Gastrocnemius medialis (tissue), 4 donors: ENCODE results near the gene TSPAN17. TPM values are rescaled to one million over a fixed set of nuclear protein-coding genes. Genes with fewer than 3 reads are reported as not detected.

Source experiments
- ATAC-seq, 2 donors: fragments of 150-250 bp; one replicate each; pipeline ENCODE4 v1.9.1; 2016
- DNase-seq, 2 donors: peaks; one replicate each; pipeline ENCODE4 v3.0.0-alpha.2; 2019
- H3K27ac ChIP-seq, 4 donors: fragments of 200-600 bp; sonication (generic); 1 replicate in 1 of 4; 2 replicates in 3 of 4; pipeline ENCODE4 v1.5.1; 2016 to 2018; ENCODE audit warnings: mild to moderate bottlenecking in 2 of 4, moderate library complexity in 1 of 4
- H3K27me3 ChIP-seq, 3 donors: fragments of 200-600 bp; sonication (generic) in 2 of 3; 1 replicate in 1 of 3; 2 replicates in 2 of 3; pipeline versions ENCODE4 v1.5.1 to v1.6.0; 2016 to 2019; ENCODE audit warnings: mild to moderate bottlenecking in 1 of 3, moderate library complexity in 1 of 3
- H3K36me3 ChIP-seq, 2 donors: fragments of 200-600 bp; sonication (generic) in 1 of 2; one replicate each; pipeline ENCODE4 v1.5.1; 2017 to 2018
- H3K4me1 ChIP-seq, 2 donors: fragments of 200-600 bp; sonication (generic) in 1 of 2; one replicate each; pipeline ENCODE4 v1.5.1; 2016 to 2017; ENCODE audit warnings: mild to moderate bottlenecking in 2 of 2
- H3K4me3 ChIP-seq, 4 donors: fragments of 200-600 bp; sonication (generic) in 3 of 4; 1 replicate in 1 of 4; 2 replicates in 3 of 4; pipeline ENCODE4 v1.5.1; 2016 to 2019; ENCODE audit warnings: mild to moderate bottlenecking in 2 of 4
- H3K9me3 ChIP-seq, 3 donors: fragments of 200-600 bp; sonication (generic) in 2 of 3; 1 replicate in 1 of 3; 2 replicates in 2 of 3; pipeline ENCODE4 v1.5.1; 2016 to 2019
- CTCF ChIP-seq, 5 experiments: fragments of 450-650 bp in 3 of 5; fragments of 200-600 bp in 2 of 5; sonication (generic) in 2 of 5; IDR thresholded peaks in 4 of 5; conservative IDR thresholded peaks in 1 of 5; 1 replicate in 4 of 5; 2 replicates in 1 of 5; pipeline ENCODE4 v1.5.1; 2016 to 2019; ENCODE audit warnings: antibody characterized with exemption in 5 of 5, mild to moderate bottlenecking in 3 of 5, moderate library complexity in 3 of 5
- POLR2A ChIP-seq, 2 donors: fragments of 450-650 bp; IDR thresholded peaks; one replicate each; pipeline ENCODE4 v1.6.1; 2017; ENCODE audit warnings: antibody characterized with exemption in 2 of 2, mild to moderate bottlenecking in 2 of 2, moderate library complexity in 2 of 2
- in situ Hi-C, 4 donors: fragments of 200-750 bp; cut with MboI; loops; one replicate each; pipeline versions ENCODE4 v1.15.0 to v1.8.0; 2017; ENCODE audit warnings: low sequenced_read_pairs in 4 of 4
- intact Hi-C: fragments of 100-400 bp; cut with DNase I; formaldehyde crosslinking; loops from one replicate; pipeline ENCODE4 v1.15.1; 2023; ENCODE audit warnings: low total_unique reads
- total RNA-seq, 4 donors: library from RNA; depleted of rRNA; stranded (reverse); fragments of >200 nt; gene quantifications; one replicate each; pipeline versions ENCODE4 v1.1.0 to v1.2.3, GENCODE V29; 2016

Gene TSPAN17
- total RNA-seq, 4 donors from 2014 or later: 13.3 to 35.7 (median 27.2) TPM

DNA sequence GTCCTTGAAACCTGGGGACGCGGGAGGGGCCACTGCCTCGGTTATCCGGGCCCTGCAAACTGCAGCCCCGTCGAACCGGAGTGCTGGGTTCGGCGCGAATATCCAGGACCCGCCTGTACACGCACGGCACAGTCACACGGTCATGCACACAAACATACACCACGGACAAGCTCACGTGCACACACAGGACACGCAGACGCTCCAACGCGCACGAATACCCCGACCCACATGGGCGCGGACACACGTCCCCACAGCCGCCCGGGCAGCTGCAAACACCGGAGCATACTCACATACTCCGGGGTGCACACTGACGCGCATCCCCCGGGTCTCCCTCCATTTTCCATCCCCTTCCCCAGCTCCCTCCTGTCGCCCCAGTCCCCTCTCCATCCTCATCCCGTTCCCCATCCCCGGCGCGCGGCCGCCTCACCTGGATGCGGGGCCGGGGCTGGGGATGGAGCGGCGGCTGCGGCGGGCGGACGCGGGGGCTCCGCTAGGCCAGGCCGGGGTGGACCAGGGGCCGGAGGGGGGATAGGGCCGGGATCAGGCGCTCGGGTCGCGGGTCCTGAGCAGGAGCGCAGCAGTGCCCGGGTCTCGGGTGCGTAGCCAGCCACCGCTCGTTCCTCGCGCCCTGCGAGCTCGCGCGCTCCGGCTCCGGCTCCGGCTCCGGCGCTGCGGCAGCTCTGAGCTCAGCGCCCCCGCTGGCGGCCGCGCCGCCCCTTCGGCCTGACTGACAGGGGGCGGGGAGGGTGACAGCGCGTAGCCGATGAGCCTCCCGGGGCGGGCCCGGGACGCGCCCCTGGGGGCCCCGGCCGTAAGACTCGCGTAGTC lies 17.2 kb upstream of the TSPAN17 start, which contains the start of the genes EIF4E1B and SNCB:
EIF4E1B (plus strand) TSS at position 823 of the 828 bp plus-strand sequence. CDS start 12,113 bp downstream, outside the sequence.
SNCB (minus strand) TSS at position 682 of the 828 bp plus-strand sequence. CDS start 880 bp downstream, outside the sequence.
- H3K9me3 ChIP-seq: no peaks in the 10 kb centered on the region
- DNase-seq (no peak), ATAC-seq (peak; percentile 36 to 57)
- H3K27me3 ChIP-seq: peaks cover 17 to 30% (median 18%) of the 10 kb centered on the region in 3 donors
- TF ChIP-seq CTCF (IDR thresholded peaks at IDR 0.05 in 4 of 5, conservative IDR thresholded peaks at IDR 0.05 in 1 of 5): no peak
- TF ChIP-seq POLR2A (IDR thresholded peaks at IDR 0.05): peak in 1 of 2 donors; percentile 11
- H3K4me1 ChIP-seq: peaks cover 11% of the 10 kb centered on the region in 2 donors
- H3K4me3 ChIP-seq: peak within 1 kb of the TSS; percentile 14 to 60 (median 46)
- H3K27ac ChIP-seq: peak within 1 kb of the TSS in 1 of 4 donors; percentile 41
- intact Hi-C loops: no loop called here
- in situ Hi-C loops: no loop called here
- H3K36me3 ChIP-seq: no peaks in the 10 kb centered on the region

DNA sequence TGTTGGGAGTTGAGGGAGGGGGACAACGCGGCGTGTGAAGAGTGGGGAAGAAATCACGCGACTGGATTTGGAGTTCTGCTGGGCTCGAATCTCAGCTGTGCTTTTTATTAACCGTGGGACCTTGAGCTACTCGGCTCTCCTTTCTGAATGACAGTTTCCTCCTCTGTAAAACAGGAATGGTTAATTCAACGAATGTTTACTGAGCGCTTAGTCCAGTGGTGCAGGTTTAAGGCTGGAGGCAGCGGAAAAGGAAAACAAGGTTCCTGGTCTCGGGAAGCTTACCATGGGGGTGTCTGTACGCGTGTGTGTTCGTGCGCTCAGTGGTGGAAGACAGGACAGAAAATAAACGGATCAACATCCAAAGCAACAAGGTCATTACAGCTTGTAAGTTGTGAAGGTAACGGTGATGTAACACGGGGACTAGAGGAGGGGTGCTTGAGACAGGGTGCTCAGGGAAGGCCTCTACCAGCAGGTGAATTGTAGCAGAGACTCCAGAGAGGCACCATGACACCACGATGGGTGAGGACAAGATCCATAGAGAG lies 16.5 kb upstream of the TSPAN17 start:
- ATAC-seq: peak in 1 of 2 donors; percentile 14

DNA sequence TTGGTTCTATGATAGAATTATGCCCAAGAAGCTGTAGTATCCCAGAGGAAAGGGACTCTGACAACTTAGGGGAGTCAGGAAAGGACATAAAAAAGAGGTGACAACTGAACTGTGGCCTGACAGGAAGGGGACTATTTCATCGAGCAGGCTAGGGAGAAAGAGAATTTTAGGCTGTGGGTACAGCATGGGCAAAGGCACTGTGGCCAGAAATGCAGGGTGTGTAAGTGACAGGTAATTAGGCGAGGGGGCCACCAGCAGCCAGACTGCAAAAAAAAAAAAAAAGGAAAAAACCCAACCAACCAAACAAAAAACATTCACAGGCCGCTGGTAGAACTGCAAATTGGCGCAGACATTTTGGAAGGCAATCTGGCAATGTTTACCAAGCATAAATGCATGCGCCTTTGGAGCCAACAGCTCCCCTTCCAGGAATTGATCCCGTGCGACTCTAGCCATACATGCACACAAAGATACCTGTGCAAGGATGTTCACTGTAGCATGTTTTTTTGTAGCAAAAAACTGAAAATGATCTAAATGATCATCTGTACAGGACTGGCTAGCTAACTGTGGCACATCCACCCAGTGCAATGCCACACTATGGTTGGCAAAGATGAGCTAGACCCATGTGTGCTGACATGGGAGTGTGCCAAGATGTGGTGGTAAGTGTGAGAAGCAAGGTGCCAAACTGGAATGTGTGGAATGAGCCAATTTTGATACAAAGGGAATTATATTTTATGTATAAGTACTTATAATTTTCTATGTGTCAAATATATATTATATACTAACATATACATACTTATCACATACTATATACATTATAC lies 15.7 kb upstream of the TSPAN17 start:
- Histone ChIP-seq H3K36me3 (no peaks in the 10 kb centered on the region), H3K27me3 (peaks cover 17 to 30% (median 18%) of the 10 kb centered on the region in 3 donors), H3K27ac (no peak overlapping the region), H3K9me3 (no peaks in the 10 kb centered on the region), H3K4me1 (peaks cover 11% of the 10 kb centered on the region in 2 donors), H3K4me3 (no peak overlapping the region)
- ATAC-seq: no peak
- intact Hi-C loops: no loop called here
- TF ChIP-seq CTCF (IDR thresholded peaks at IDR 0.05 in 4 of 5, conservative IDR thresholded peaks at IDR 0.05 in 1 of 5): no peak
- TF ChIP-seq POLR2A (IDR thresholded peaks at IDR 0.05): no peak
- no peak for DNase-seq
- in situ Hi-C loops: no loop called here

More for the DNA sequence above, 16.5 kb upstream of the TSPAN17 start:
- peak overlapping the region; percentile 14 to 60 (median 46) for H3K4me3 ChIP-seq
- in situ Hi-C loops (no loop called here), intact Hi-C loops (no loop called here)
- H3K27me3 ChIP-seq: peaks cover 17 to 30% (median 18%) of the 10 kb centered on the region in 3 donors
- no peaks in the 10 kb centered on the region for H3K9me3 ChIP-seq
- H3K36me3 ChIP-seq: no peaks in the 10 kb centered on the region
- no peak for DNase-seq
- peak overlapping the region in 1 of 4 donors; percentile 41 for H3K27ac ChIP-seq
- peaks cover 11% of the 10 kb centered on the region in 2 donors for H3K4me1 ChIP-seq
- TF ChIP-seq POLR2A (IDR thresholded peaks at IDR 0.05) (peak in 1 of 2 donors; percentile 1), CTCF (IDR thresholded peaks at IDR 0.05 in 4 of 5, conservative IDR thresholded peaks at IDR 0.05 in 1 of 5) (no peak)

DNA sequence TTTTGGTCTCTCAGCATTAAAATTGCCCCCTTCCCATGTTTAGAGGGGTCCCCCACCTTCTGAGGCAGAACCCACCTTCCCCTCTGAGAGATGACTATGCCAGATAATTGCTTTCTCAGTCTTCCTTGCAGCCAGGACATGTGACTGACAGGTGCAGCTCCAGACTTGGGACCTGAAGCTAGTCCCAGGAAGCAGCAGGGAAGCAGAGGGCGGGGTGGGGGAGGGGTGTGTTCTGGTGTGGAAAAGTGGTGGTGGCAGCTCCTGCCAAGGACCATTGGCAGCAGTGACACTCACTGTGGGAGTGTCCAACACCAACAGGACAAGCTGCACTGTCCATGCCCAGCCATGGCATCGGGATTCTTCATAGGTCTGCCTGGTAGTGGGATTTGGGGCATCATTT lies 14.5 kb upstream of the TSPAN17 start:
- ATAC-seq (peak; percentile 56 to 72), DNase-seq (peak; percentile 61 to 66)
- peaks cover 15 to 21% (median 17%) of the 10 kb centered on the region in 3 donors for H3K27me3 ChIP-seq
- in situ Hi-C loops (no loop called here), intact Hi-C loops (no loop called here)
- TF ChIP-seq CTCF (IDR thresholded peaks at IDR 0.05 in 4 of 5, conservative IDR thresholded peaks at IDR 0.05 in 1 of 5): no peak
- peak overlapping the region in 1 of 4 donors; percentile 58 for H3K27ac ChIP-seq
- H3K4me1 ChIP-seq: peaks cover 11% of the 10 kb centered on the region in 2 donors
- no peak overlapping the region for H3K4me3 ChIP-seq
- no peaks in the 10 kb centered on the region for H3K36me3 ChIP-seq
- no peaks in the 10 kb centered on the region for H3K9me3 ChIP-seq
